T-helper 2 cell (primary cell): ENCODE measurements around the gene PHLDB2.

Source experiments
- DNase-seq, 5 experiments: peaks; one replicate each; pipeline versions ENCODE4 v3.0.0 to v3.0.0-alpha.2; 2012 to 2022

Gene PHLDB2

GRCh38 chr3:111851511-111851954, 7.5 kb upstream of the PHLDB2 start:
- no peak for DNase-seq

GRCh38 chr3:111852540-111852939, 6.5 kb upstream of the PHLDB2 start:
- no peak for DNase-seq

DNA sequence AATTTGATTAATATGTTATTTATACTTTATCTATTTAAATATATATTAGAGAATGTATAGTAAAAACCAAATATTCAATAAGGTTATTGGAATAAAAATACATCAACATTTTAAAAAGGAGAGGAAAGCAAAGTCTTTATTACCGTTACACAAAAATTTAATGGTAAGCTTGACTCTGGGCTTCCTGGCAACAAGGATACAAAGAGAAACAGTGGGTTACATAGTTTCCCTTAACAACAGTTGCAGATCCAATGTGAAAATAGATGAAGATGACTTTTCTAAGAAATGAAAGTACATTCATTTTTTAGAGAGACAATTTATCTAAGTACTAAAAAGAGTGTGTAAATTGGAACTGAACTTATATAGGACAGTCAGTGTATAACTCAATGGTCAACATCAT, 6.0 kb upstream of the PHLDB2 start:
- DNase-seq, result no peak

DNA sequence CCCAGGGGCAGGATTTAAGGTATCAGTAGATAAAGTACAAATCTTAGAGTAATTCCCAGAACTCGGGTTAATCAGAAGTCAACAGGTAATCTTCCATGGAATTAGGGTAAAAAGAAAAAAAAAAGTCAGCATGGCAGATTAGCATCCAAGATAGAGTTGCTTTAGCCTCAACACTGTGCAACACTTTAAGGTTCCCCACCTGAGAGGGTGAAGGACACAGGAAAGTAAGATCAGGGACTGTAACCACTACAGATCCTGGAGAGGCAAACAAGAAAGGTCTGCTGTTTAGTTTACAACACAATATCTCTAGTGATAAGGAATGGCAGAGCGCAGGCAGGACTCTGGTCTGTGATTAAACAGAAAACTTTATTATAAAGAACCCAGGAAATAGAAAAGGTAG, 4.1 kb upstream of the PHLDB2 start:
- DNase-seq, result no peak

- DNase-seq, result no peak
Measured at GRCh38 chr3:111856501-111856900, 2.6 kb upstream of the PHLDB2 start.

GRCh38 chr3:111857474-111857873, 1.6 kb upstream of the PHLDB2 start:
- no peak for DNase-seq

GRCh38 chr3:111858642-111859041, 423 bp upstream of the PHLDB2 start:
- DNase-seq, result no peak

GRCh38 chr3:111859974-111860859, 1.2 kb downstream of the PHLDB2 start:
- DNase-seq, result peak; percentile 2 to 68 (median 15)

GRCh38 chr3:111861391-111861790, 2.3 kb downstream of the PHLDB2 start:
- no peak for DNase-seq

- DNase-seq, result no peak
Measured at GRCh38 chr3:111862415-111862814, 3.4 kb downstream of the PHLDB2 start.

- DNase-seq, result no peak
Measured at GRCh38 chr3:111862974-111863373, 3.9 kb downstream of the PHLDB2 start.

GRCh38 chr3:111863942-111864694, 5.1 kb downstream of the PHLDB2 start:
- DNase-seq, result no peak

DNA sequence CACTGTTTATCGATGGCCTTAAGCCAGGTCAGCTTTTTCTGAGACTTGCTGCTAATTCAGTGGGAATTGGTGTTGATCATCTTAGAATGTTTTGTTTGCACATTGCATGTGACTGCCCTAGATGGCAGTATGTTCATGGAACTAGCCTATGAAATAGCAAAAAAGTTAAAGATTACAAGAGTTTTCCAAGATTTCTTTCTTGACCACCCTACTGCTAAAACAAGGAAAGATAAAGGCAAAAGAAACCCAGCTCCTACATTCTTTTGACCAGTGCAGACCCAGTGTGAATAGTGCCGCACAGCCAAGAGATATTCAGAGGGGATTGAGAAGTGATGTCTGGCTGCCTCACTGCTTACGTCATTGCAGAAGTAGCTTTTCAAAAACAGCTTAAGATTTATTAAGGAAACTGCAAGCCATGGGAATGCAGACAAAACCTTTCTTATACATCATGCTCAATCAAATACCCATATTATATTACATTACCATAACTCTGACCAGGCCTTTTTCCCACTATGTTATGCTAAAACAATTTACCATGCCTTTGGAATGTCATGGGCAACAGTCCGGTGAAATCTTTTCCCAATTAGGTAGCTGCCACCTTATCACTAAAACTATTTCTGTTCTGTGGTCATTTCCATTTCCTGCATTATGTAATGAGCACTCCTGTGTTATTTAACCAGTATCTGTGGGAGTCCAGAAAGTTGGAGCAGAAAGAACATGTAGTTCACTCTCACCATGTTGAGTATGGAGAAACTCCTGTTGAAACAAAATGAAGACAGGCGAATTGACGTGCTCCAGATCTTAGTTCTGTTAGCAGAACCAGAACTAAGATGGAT, 6.0 kb downstream of the PHLDB2 start:
- no peak for DNase-seq

- DNase-seq, result no peak
Measured at GRCh38 chr3:111867889-111868426, 8.9 kb downstream of the PHLDB2 start.

DNA sequence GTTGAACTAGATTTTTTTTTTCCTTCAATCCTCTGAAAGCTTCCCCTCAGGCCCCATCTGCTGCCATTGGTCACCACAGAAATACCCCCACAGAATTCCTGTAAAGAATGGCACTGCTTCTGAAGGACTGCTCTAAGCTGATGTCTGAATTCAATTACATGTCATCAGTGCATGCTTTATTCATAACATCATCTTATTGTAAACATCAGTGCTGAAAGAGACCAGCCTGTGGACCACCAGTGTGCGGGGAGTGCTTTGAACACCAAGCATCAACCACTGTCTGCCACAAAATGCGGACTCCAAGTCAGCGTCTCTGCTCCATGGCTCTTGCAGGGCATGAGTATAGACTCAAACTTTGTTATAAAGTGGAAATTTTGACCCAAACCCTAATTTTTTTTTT, 11.6 kb downstream of the PHLDB2 start:
- DNase-seq, result no peak

GRCh38 chr3:111871809-111872623, 13.0 kb downstream of the PHLDB2 start:
- no peak for DNase-seq

DNA sequence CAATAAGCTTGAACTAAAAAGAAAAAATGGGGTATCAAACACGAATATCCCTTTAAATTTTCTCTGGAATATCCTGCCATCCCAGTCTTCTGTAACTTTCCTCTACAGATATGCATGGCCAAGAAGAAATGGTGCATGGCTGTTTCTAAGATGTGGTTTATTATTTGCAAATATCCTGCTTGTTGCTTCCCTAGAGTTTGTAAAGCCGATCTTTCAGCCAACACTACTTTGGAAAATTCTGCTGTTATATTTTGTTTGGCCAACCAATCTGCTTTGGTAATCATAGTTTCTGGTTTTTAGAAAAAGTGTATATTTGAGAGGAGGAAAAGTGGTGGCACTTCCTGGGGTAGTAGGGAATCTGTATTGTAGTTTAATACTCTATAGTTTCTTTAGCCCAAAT, 13.9 kb downstream of the PHLDB2 start:
- no peak for DNase-seq

DNA sequence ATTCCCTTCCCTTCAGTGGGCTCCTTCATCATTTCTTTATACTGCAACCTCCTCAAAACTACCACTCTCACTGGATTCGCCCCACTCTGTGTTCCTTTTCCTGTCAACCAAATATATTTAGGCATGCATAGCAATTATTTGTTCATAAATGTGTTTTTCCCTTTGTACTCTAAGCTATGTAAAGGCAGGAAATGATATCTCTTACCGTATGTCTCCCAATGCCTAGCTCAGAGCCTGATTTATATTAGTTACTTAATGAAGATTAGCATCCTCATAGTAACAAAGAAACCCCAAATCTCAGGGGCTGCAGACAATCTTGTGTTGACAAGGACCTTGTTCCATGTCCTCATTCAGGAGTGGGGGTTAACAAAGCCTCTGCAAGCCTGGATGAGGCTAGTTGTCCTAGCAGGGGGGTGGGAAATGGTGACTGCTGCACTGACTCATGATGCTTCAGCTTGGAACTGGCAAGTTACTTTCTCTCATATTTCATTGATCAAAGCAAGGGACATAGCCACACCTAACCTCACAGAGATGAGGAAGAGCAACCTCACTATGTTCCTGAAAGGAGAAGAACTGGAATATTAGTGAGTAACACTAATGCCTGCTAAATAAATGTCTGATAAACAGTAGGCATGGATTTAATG, 15.2 kb downstream of the PHLDB2 start:
- DNase-seq, result no peak

DNA sequence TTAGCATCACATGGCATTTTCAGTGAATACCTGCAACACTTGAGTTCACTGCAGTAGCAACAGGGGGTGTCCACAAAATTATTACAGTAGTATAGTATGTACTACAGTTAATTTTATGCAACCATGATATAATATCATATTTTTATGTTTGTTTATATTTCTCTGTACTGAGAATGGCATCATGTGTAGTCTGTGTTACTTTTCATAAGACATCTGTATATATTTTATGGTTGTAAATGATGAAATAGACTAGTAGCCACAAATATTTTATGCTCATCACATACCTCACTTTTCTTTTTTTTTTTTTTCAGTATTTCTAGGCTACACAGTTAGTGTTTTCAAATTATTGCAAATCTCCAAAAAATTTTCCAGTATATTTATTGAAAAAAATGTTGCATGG, 22.4 kb downstream of the PHLDB2 start:
- DNase-seq, result no peak

DNA sequence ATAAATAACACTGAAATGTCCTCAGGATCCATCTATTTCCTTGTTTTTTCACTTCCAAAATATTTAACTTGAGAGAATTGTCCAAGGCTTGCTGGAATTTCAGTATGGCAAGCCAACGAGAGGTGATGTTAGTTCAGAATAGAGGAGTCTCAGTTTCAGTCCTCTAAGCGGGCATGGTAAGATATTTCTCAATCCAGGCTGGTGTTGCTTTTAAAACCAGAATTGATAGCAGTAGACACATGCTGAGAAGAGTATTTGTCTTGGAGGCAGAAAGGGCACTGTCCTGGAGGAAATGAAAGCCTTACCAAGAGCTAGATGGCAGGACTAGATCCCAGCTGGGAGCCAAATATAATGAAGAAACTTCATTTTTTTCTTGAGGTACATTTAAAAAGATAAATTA, 23.1 kb downstream of the PHLDB2 start:
- DNase-seq, result no peak

DNA sequence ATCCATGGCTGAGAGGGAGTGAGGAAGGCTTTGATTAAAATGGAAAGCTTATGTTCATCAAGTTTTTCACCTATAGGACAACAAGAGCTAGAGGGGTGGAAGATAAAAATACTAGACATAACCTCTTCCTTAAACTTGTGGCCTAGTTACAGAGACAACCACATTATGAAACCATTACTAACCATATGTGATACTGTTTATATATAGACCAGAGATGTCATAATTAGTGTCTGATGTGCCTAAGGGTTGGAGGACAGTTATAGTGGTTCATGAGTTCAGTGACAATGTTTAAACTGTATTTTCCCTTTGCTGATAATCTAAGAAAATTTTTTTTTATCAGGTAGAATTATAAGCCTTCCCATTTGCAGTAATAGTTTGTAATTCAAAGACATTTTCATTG, 23.7 kb downstream of the PHLDB2 start:
- no peak for DNase-seq
